ENCODE measurements around the gene CDH12.

Gene CDH12

DNA sequence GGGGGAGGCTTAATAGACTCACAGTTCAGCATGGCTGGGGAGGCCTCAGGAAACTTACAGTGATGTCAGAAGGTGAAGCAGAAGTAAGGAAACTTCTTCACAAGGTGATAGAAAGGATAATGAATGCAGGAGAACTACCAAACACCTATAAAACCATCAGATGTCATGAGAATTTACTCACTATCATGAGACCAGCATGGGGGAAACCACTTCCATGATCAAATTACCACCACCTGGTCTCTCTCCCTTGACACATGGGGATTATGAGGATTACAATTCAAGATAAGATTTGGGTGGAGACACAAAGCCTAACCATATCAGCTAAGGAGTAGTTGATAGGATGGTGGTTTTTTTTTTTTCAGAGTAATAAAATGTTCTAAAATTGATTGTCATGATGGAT, 201.8 kb downstream of the CDH12 start:
- Histone ChIP-seq H3K9ac (ENCODE audit: low read length) (no peak overlapping the region), H3K4me2 (ENCODE audit: low read depth, low read length, poor library complexity, severe bottlenecking) (no peak overlapping the region), H3K4me3 (ENCODE audit: insufficient read depth, low read length, poor library complexity, severe bottlenecking) (no peak overlapping the region), H3K36me3 (ENCODE audit: low read length) (no peaks in the 10 kb centered on the region), H3K79me2 (ENCODE audit: insufficient read depth, low read length) (no peaks in the 10 kb centered on the region), H4K20me1 (ENCODE audit: low read depth, low read length) (no peaks in the 10 kb centered on the region), H3K9me3 (ENCODE audit: insufficient read depth, low read length) (no peaks in the 10 kb centered on the region), H3K9me2 (replicated peaks; ENCODE audit: insufficient read depth, low read length) (no peaks in the 10 kb centered on the region), H3F3A (ENCODE audit: insufficient read depth) (no peaks in the 10 kb centered on the region), H2AFZ (ENCODE audit: low read depth, low read length, severe bottlenecking) (no peak overlapping the region), H3K27ac (ENCODE audit: low read depth, low read length) (no peak overlapping the region), H3K27me3 (ENCODE audit: low read length) (no peaks in the 10 kb centered on the region)
- TF ChIP-seq EZH2phosphoT487 (conservative IDR thresholded peaks at IDR 0.05; ENCODE audit: low read length) (no peak), CTCF (IDR thresholded peaks at IDR 0.05; ENCODE audit: insufficient read depth, low read length, poor library complexity, severe bottlenecking) (no peak)

DNA sequence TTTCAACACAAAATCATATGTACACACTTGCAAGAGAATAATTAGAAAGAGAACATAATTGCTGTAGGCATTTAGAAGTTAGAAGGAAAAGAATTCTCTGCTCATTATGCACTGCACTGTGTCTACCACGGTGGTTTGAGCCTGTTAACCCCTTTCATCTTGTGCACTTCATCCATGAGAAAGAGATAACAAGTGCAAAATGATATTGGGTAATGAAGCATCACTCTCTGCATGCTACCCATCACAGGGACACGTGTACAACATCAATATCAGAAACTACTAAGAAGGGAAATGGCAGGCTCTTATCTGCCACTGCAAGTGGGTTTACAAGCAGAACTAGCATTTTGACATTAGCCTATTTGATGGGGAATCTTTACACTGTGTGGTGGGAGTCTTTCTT, 202.6 kb downstream of the CDH12 start:
- Histone ChIP-seq H2AFZ (ENCODE audit: low read depth, low read length, severe bottlenecking) (no peak overlapping the region), H3K27ac (ENCODE audit: low read depth, low read length) (no peak overlapping the region), H4K20me1 (ENCODE audit: low read depth, low read length) (no peaks in the 10 kb centered on the region), H3K9me3 (ENCODE audit: insufficient read depth, low read length) (no peaks in the 10 kb centered on the region), H3K9me2 (replicated peaks; ENCODE audit: insufficient read depth, low read length) (no peaks in the 10 kb centered on the region), H3K9ac (ENCODE audit: low read length) (no peak overlapping the region), H3K79me2 (ENCODE audit: insufficient read depth, low read length) (no peaks in the 10 kb centered on the region), H3K4me2 (ENCODE audit: low read depth, low read length, poor library complexity, severe bottlenecking) (no peak overlapping the region), H3K4me3 (ENCODE audit: insufficient read depth, low read length, poor library complexity, severe bottlenecking) (no peak overlapping the region), H3F3A (ENCODE audit: insufficient read depth) (no peaks in the 10 kb centered on the region), H3K27me3 (ENCODE audit: low read length) (no peaks in the 10 kb centered on the region), H3K36me3 (ENCODE audit: low read length) (no peaks in the 10 kb centered on the region)
- no peak for TF ChIP-seq EZH2phosphoT487 (conservative IDR thresholded peaks at IDR 0.05; ENCODE audit: low read length)
- TF ChIP-seq CTCF (IDR thresholded peaks at IDR 0.05; ENCODE audit: insufficient read depth, low read length, poor library complexity, severe bottlenecking), result no peak

DNA sequence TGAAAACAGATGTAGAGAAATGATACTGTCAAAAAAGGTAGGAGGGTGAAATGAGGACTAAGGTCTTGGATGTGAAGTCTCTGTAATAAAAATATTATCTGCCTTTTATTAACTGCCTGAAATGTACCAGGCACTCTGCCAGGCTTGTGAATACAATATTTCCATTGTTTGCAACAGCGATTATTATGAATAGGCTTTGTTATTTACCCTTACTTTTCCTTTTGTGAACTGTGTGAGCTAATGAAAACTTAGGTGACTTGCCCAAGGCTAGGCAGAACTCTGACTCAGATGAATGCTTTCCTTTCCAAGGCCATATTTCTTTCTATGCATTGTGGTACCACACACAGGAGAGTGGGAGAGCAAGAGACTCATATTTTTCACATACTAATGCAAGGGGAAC, 204.1 kb downstream of the CDH12 start:
- Histone ChIP-seq H3K36me3 (ENCODE audit: low read length) (no peaks in the 10 kb centered on the region), H3K27me3 (ENCODE audit: low read length) (no peaks in the 10 kb centered on the region), H3K27ac (ENCODE audit: low read depth, low read length) (no peak overlapping the region), H3K9ac (ENCODE audit: low read length) (no peak overlapping the region), H3K4me2 (ENCODE audit: low read depth, low read length, poor library complexity, severe bottlenecking) (no peak overlapping the region), H3F3A (ENCODE audit: insufficient read depth) (no peaks in the 10 kb centered on the region), H3K9me2 (replicated peaks; ENCODE audit: insufficient read depth, low read length) (no peaks in the 10 kb centered on the region), H2AFZ (ENCODE audit: low read depth, low read length, severe bottlenecking) (no peak overlapping the region), H3K9me3 (ENCODE audit: insufficient read depth, low read length) (no peaks in the 10 kb centered on the region), H3K79me2 (ENCODE audit: insufficient read depth, low read length) (no peaks in the 10 kb centered on the region), H3K4me3 (ENCODE audit: insufficient read depth, low read length, poor library complexity, severe bottlenecking) (no peak overlapping the region), H4K20me1 (ENCODE audit: low read depth, low read length) (no peaks in the 10 kb centered on the region)
- TF ChIP-seq CTCF (IDR thresholded peaks at IDR 0.05; ENCODE audit: insufficient read depth, low read length, poor library complexity, severe bottlenecking), result no peak
- no peak for TF ChIP-seq EZH2phosphoT487 (conservative IDR thresholded peaks at IDR 0.05; ENCODE audit: low read length)

- no peaks in the 10 kb centered on the region for H3K36me3 ChIP-seq (ENCODE audit: low read length)
- H3K27ac ChIP-seq (ENCODE audit: low read depth, low read length), result no peak overlapping the region
- TF ChIP-seq EZH2phosphoT487 (conservative IDR thresholded peaks at IDR 0.05; ENCODE audit: low read length) (no peak), CTCF (IDR thresholded peaks at IDR 0.05; ENCODE audit: insufficient read depth, low read length, poor library complexity, severe bottlenecking) (no peak)
- no peak overlapping the region for H3K9ac ChIP-seq (ENCODE audit: low read length)
- no peaks in the 10 kb centered on the region for H3F3A ChIP-seq (ENCODE audit: insufficient read depth)
- H3K79me2 ChIP-seq (ENCODE audit: insufficient read depth, low read length), result no peaks in the 10 kb centered on the region
- H3K9me3 ChIP-seq (ENCODE audit: insufficient read depth, low read length), result no peaks in the 10 kb centered on the region
- H3K4me2 ChIP-seq (ENCODE audit: low read depth, low read length, poor library complexity, severe bottlenecking), result no peak overlapping the region
- no peaks in the 10 kb centered on the region for H3K27me3 ChIP-seq (ENCODE audit: low read length)
- no peak overlapping the region for H2AFZ ChIP-seq (ENCODE audit: low read depth, low read length, severe bottlenecking)
- H3K4me3 ChIP-seq (ENCODE audit: insufficient read depth, low read length, poor library complexity, severe bottlenecking), result no peak overlapping the region
- H3K9me2 ChIP-seq (replicated peaks; ENCODE audit: insufficient read depth, low read length), result no peaks in the 10 kb centered on the region
- H4K20me1 ChIP-seq (ENCODE audit: low read depth, low read length), result no peaks in the 10 kb centered on the region
Measured at GRCh38 chr5:22644859-22645258, 208.3 kb downstream of the CDH12 start.
